K562 (cell line): ENCODE measurements around the gene ZNF485. TPM values are rescaled to one million over a fixed set of nuclear protein-coding genes. Genes with fewer than 3 reads are reported as not detected.
A peak's percentile ranks its signal among the peaks of the same experiment; 100 is the strongest.

Experiments
- ARID2 ChIP-seq: fragments of 450-650 bp; IDR thresholded peaks from 2 replicates; pipeline ENCODE4 v1.6.1; 2017; ENCODE audit warnings: antibody characterized with exemption, mild to moderate bottlenecking
- BRD9 ChIP-seq: fragments of 450-650 bp; IDR thresholded peaks from 2 replicates; pipeline ENCODE4 v1.6.1; 2018; ENCODE audit warnings: low read depth; ENCODE audit not compliant: partially characterized antibody
- CREB3 ChIP-seq: fragments of 450-650 bp; conservative IDR thresholded peaks from 2 replicates; pipeline ENCODE4 v1.6.1; 2016; ENCODE audit warnings: missing genetic modification characterization, low read depth, mild to moderate bottlenecking, missing compliant biosample characterization, moderate library complexity
- ELF4 ChIP-seq: fragments of 450-650 bp; formaldehyde crosslinking; IDR thresholded peaks from 2 replicates; pipeline ENCODE4 v1.4.0; 2022; ENCODE audit warnings: missing genetic modification characterization
- HDAC8 ChIP-seq: fragments of 450-650 bp; IDR thresholded peaks from 2 replicates; pipeline ENCODE4 v1.6.1; 2016; ENCODE audit warnings: mild to moderate bottlenecking, missing genetic modification characterization, moderate library complexity, missing compliant biosample characterization
- LCOR ChIP-seq: sonication (generic); formaldehyde crosslinking; IDR thresholded peaks from 2 replicates; pipeline ENCODE4 v1.8.0; 2022; ENCODE audit warnings: mild to moderate bottlenecking, missing genetic modification reagents
- NR2F6 ChIP-seq: fragments of 450-650 bp; formaldehyde crosslinking; IDR thresholded peaks from 2 replicates; pipeline ENCODE4 v1.4.0; 2020; ENCODE audit warnings: mild to moderate bottlenecking
- PHB ChIP-seq: fragments of 250-450 bp; sonication (Bioruptor Pico); IDR thresholded peaks from 2 replicates; pipeline ENCODE4 v1.5.0; 2021
- PHF21A ChIP-seq: fragments of 450-650 bp; IDR thresholded peaks from 2 replicates; pipeline ENCODE4 v1.6.1; 2017; ENCODE audit warnings: low read depth, borderline replicate concordance
- RCOR1 ChIP-seq, 2 experiments: IDR thresholded peaks; 2 replicates each; pipeline ENCODE4 v1.6.1; 2012; ENCODE audit warnings: low read depth in 2 of 2, low read length in 2 of 2, borderline replicate concordance in 1 of 2, improper control_type of control experiment in 1 of 2
- SAFB ChIP-seq: fragments of 200-400 bp; formaldehyde crosslinking; IDR thresholded peaks from 2 replicates; pipeline ENCODE4 v1.6.1; 2017; ENCODE audit warnings: low read depth, low read length, borderline replicate concordance
- UBTF ChIP-seq, 2 experiments: IDR thresholded peaks; 2 replicates each; pipeline ENCODE4 v1.6.1; 2012; ENCODE audit warnings: improper control_type of control experiment in 2 of 2, low read depth in 2 of 2, low read length in 2 of 2, borderline replicate concordance in 1 of 2
- ZBTB26 ChIP-seq: fragments of 450-650 bp; formaldehyde crosslinking; IDR thresholded peaks from 2 replicates; pipeline ENCODE4 v1.4.0; 2022; ENCODE audit warnings: missing genetic modification characterization
- ZNF124 ChIP-seq: sonication (generic); formaldehyde crosslinking; IDR thresholded peaks from 2 replicates; pipeline ENCODE4 v1.8.1; 2022; ENCODE audit warnings: missing genetic modification reagents
- ZNF324 ChIP-seq: fragments of 250-450 bp; sonication (Bioruptor Pico); IDR thresholded peaks from 2 replicates; pipeline ENCODE4 v1.4.0; 2020; ENCODE audit warnings: mild to moderate bottlenecking
- ZNF707 ChIP-seq: fragments of 250-450 bp; sonication (Bioruptor Pico); conservative IDR thresholded peaks from 2 replicates; pipeline ENCODE4 v1.8.0; 2022; ENCODE audit warnings: inconsistent platforms, mild to moderate bottlenecking, moderate library complexity
- ZSCAN32 ChIP-seq: fragments of 450-650 bp; formaldehyde crosslinking; IDR thresholded peaks from 2 replicates; pipeline ENCODE4 v1.4.0; 2020; ENCODE audit warnings: mild to moderate bottlenecking, moderate library complexity
- polyA plus RNA-seq, 8 experiments: library from polyadenylated mRNA; depleted of rRNA in 4 of 8; stranded (reverse) in 5 of 8; unstranded in 3 of 8; fragments of >200 nt; fragmentation: Nextera tagmentation in 2 of 8; fragmentation: Illumina TruSeq in 1 of 8; extraction: Ambion mirVana in 2 of 8; extraction: Trizol in 1 of 8; gene quantifications; 2 replicates each; pipeline versions ENCODE4 v1.2.1 to v1.2.3, GENCODE V29; 2011 to 2014; ENCODE audit warnings: inconsistent platforms in 1 of 8, missing spikeins in 1 of 8
- total RNA-seq, 7 experiments: library from RNA; depleted of rRNA in 6 of 7; stranded (reverse); fragments of >200 nt in 6 of 7; fragmentation: Illumina TruSeq in 2 of 7; extraction: Trizol in 2 of 7; gene quantifications; 2 replicates each; pipeline versions ENCODE4 v1.2.1 to v1.2.3, GENCODE V29; 2011 to 2021; ENCODE audit warnings: low replicate concordance in 1 of 7
- TF ChIP-seq, protein P1 (sequence below): sonication (generic); formaldehyde crosslinking; IDR thresholded peaks from 2 replicates; pipeline ENCODE4 v1.8.1; 2023; ENCODE audit warnings: missing genetic modification reagents, mild to moderate bottlenecking, borderline replicate concordance

ZNF485 gene
- total and polyA plus RNA-seq, 9 of the 15 experiments (the other 6 are each of a cell fraction or from before 2014, with no cell fraction given) = 8.0 to 18.7 (median 11.9) TPM

GRCh38 chr10:43574001-43574892 lies 32.0 kb upstream of the ZNF485 start, which contains the start of gene ZNF239 (continued):
- TF ChIP-seq, protein P1, sequence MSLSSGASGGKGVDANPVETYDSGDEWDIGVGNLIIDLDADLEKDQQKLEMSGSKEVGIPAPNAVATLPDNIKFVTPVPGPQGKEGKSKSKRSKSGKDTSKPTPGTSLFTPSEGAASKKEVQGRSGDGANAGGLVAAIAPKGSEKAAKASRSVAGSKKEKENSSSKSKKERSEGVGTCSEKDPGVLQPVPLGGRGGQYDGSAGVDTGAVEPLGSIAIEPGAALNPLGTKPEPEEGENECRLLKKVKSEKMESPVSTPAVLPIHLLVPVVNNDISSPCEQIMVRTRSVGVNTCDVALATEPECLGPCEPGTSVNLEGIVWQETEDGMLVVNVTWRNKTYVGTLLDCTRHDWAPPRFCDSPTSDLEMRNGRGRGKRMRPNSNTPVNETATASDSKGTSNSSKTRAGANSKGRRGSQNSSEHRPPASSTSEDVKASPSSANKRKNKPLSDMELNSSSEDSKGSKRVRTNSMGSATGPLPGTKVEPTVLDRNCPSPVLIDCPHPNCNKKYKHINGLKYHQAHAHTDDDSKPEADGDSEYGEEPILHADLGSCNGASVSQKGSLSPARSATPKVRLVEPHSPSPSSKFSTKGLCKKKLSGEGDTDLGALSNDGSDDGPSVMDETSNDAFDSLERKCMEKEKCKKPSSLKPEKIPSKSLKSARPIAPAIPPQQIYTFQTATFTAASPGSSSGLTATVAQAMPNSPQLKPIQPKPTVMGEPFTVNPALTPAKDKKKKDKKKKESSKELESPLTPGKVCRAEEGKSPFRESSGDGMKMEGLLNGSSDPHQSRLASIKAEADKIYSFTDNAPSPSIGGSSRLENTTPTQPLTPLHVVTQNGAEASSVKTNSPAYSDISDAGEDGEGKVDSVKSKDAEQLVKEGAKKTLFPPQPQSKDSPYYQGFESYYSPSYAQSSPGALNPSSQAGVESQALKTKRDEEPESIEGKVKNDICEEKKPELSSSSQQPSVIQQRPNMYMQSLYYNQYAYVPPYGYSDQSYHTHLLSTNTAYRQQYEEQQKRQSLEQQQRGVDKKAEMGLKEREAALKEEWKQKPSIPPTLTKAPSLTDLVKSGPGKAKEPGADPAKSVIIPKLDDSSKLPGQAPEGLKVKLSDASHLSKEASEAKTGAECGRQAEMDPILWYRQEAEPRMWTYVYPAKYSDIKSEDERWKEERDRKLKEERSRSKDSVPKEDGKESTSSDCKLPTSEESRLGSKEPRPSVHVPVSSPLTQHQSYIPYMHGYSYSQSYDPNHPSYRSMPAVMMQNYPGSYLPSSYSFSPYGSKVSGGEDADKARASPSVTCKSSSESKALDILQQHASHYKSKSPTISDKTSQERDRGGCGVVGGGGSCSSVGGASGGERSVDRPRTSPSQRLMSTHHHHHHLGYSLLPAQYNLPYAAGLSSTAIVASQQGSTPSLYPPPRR (CRISPR knock-in tag) = no peak
- TF ChIP-seq ZNF707 (CRISPR knock-in tag) (no peak), ELF4 (CRISPR knock-in tag) (0 out of 2 replicates have a peak, but pooled peaks have one; percentile 19), ZNF324 (CRISPR knock-in tag) (no peak), PHB (CRISPR knock-in tag) (no peak), BRD9 (no peak), SAFB (peak; percentile 76; the same call in 1 of the 2 replicates), ARID2 (no peak), NR2F6 (CRISPR knock-in tag) (no peak), ZBTB26 (no peak), CREB3 (tag) (no peak), PHF21A (0 out of 2 replicates have a peak, but pooled peaks have one; percentile 33), LCOR (CRISPR knock-in tag) (peak; percentile 66; the same call in 1 of the 2 replicates), ZSCAN32 (CRISPR knock-in tag) (no peak), UBTF (IDR thresholded peaks at IDR 0.05; ENCODE audit: borderline replicate concordance in 1 of 2, low read depth in 2 of 2, low read length in 2 of 2) (0 out of 4 replicates have a peak, but pooled peaks of 1 of the 2 experiments have one; percentile 31), RCOR1 (IDR thresholded peaks at IDR 0.05; ENCODE audit: borderline replicate concordance in 1 of 2, low read depth in 2 of 2, low read length in 2 of 2) (peak in 1 of 2 experiments; percentile 15; a peak in 2 of 4 replicates), ZNF124 (CRISPR knock-in tag) (no peak), HDAC8 (tag) (peak; percentile 85; the same call in 1 of the 2 replicates)
